Suprapubic skin (tissue), 4 donors: ENCODE data around the gene ZNF446. TPM values are rescaled to one million over a fixed set of nuclear protein-coding genes. Genes with fewer than 3 reads are reported as not detected.
"Not testable (repeated sequence)": the region's sequence is repeated elsewhere in the genome, so short reads cannot be mapped to it uniquely, and the experiment has no call there.

Experiments
- DNase-seq, 2 donors: peaks; one replicate each; pipeline ENCODE4 v3.0.0-alpha.2; 2019; ENCODE audit warnings: low spot score in 2 of 2
- H3K27ac ChIP-seq: fragments of 200-600 bp; sonication (generic); one replicate; pipeline ENCODE4 v1.5.1; 2019
- H3K27me3 ChIP-seq: fragments of 200-600 bp; sonication (generic); one replicate; pipeline ENCODE4 v1.5.1; 2019
- H3K36me3 ChIP-seq: fragments of 200-600 bp; sonication (generic); one replicate; pipeline ENCODE4 v1.5.1; 2019
- H3K4me1 ChIP-seq: fragments of 200-600 bp; sonication (generic); one replicate; pipeline ENCODE4 v1.5.1; 2019
- H3K4me3 ChIP-seq: fragments of 200-600 bp; sonication (generic); one replicate; pipeline ENCODE4 v1.5.1; 2019; ENCODE audit warnings: mild to moderate bottlenecking
- H3K9me3 ChIP-seq: fragments of 200-600 bp; sonication (generic); one replicate; pipeline ENCODE4 v1.5.1; 2019
- CTCF ChIP-seq, 2 donors: fragments of 200-600 bp in 1 of 2; fragments of 450-650 bp in 1 of 2; sonication (generic) in 1 of 2; IDR thresholded peaks; one replicate each; pipeline ENCODE4 v1.5.1; 2016 to 2019; ENCODE audit warnings: antibody characterized with exemption in 2 of 2, mild to moderate bottlenecking in 1 of 2, moderate library complexity in 1 of 2
- EP300 ChIP-seq: sonication (generic); formaldehyde crosslinking; IDR thresholded peaks from one replicate; pipeline ENCODE4 v1.6.1; 2017; ENCODE audit warnings: antibody characterized with exemption
- POLR2A ChIP-seq, 2 donors: fragments of 450-650 bp; IDR thresholded peaks; one replicate each; pipeline ENCODE4 v1.6.1; 2017; ENCODE audit warnings: antibody characterized with exemption in 2 of 2, mild to moderate bottlenecking in 2 of 2, moderate library complexity in 2 of 2
- POLR2AphosphoS5 ChIP-seq, 3 donors: sonication (generic); formaldehyde crosslinking; IDR thresholded peaks; one replicate each; pipeline ENCODE4 v1.6.1; 2017; ENCODE audit warnings: antibody characterized with exemption in 3 of 3
- WGBS: methylation state at CpG from one replicate; pipeline ENCODE4 v1.1.5; 2018; 5-methylcytosine and 5-hydroxymethylcytosine counted together
- total RNA-seq, 4 donors: library from RNA; depleted of rRNA; stranded (reverse); fragments of >200 nt; gene quantifications; one replicate each; pipeline ENCODE4 v1.1.0, GENCODE V29; 2016

ZNF446 gene
- total RNA-seq, 4 donors from 2014 or later, result 19.8 to 38.8 (median 24.0) TPM

GRCh38 chr19:58482372-58482771 is 6.2 kb downstream of the ZNF446 start:
- WGBS, result 91% methylated on average over 5 of the region's 7 CpGs
- Histone ChIP-seq H3K4me3 (no peak overlapping the region), H3K9me3 (no peaks in the 10 kb centered on the region), H3K27me3 (no peaks in the 10 kb centered on the region), H3K27ac (no peak overlapping the region), H3K4me1 (no peaks in the 10 kb centered on the region), H3K36me3 (peaks cover 33% of the 10 kb centered on the region)
- DNase-seq, result no peak
- TF ChIP-seq EP300, result no peak
- no peak for TF ChIP-seq POLR2AphosphoS5 (IDR thresholded peaks at IDR 0.05)
- TF ChIP-seq CTCF (IDR thresholded peaks at IDR 0.05), result no peak
- no peak for TF ChIP-seq POLR2A (IDR thresholded peaks at IDR 0.05)

GRCh38 chr19:58483776-58484175 is 7.6 kb downstream of the ZNF446 start:
- no peak overlapping the region for H3K4me3 ChIP-seq
- no peaks in the 10 kb centered on the region for H3K4me1 ChIP-seq
- TF ChIP-seq POLR2AphosphoS5 (IDR thresholded peaks at IDR 0.05) (no peak), EP300 (no peak), POLR2A (IDR thresholded peaks at IDR 0.05) (no peak), CTCF (IDR thresholded peaks at IDR 0.05) (no peak)
- H3K9me3 ChIP-seq, result no peaks in the 10 kb centered on the region
- peaks cover 29% of the 10 kb centered on the region for H3K36me3 ChIP-seq
- no peaks in the 10 kb centered on the region for H3K27me3 ChIP-seq
- 92% methylated on average over 2 of the region's 2 CpGs for WGBS
- H3K27ac ChIP-seq, result no peak overlapping the region
- DNase-seq, result no peak

- not testable (repeated sequence) for DNase-seq
- WGBS, result 92% methylated on average over 5 of the region's 5 CpGs
Measured at GRCh38 chr19:58484349-58484748, 8.2 kb downstream of the ZNF446 start.

GRCh38 chr19:58491393-58491792 is 15.2 kb downstream of the ZNF446 start:
- H3K4me1 ChIP-seq, result no peaks in the 10 kb centered on the region
- no peaks in the 10 kb centered on the region for H3K27me3 ChIP-seq
- H3K9me3 ChIP-seq, result no peaks in the 10 kb centered on the region
- H3K4me3 ChIP-seq, result no peak overlapping the region
- no peak for DNase-seq
- no peaks in the 10 kb centered on the region for H3K36me3 ChIP-seq
- TF ChIP-seq POLR2A (IDR thresholded peaks at IDR 0.05), result no peak
- no peak for TF ChIP-seq POLR2AphosphoS5 (IDR thresholded peaks at IDR 0.05)
- no peak for TF ChIP-seq EP300
- TF ChIP-seq CTCF (IDR thresholded peaks at IDR 0.05), result no peak
- no peak overlapping the region for H3K27ac ChIP-seq
- WGBS, result 88% methylated on average over 5 of the region's 5 CpGs

More at GRCh38 chr19:58484349-58484748, 8.2 kb downstream of the ZNF446 start:
- peaks cover 25% of the 10 kb centered on the region for H3K36me3 ChIP-seq
- not testable (repeated sequence) for H3K27ac ChIP-seq, H3K4me1 ChIP-seq, H3K4me3 ChIP-seq, H3K9me3 ChIP-seq, H3K27me3 ChIP-seq

GRCh38 chr19:58492265-58492664 is 16.1 kb downstream of the ZNF446 start:
- H3K27ac ChIP-seq, result no peak overlapping the region
- H3K4me3 ChIP-seq, result no peak overlapping the region
- TF ChIP-seq CTCF (IDR thresholded peaks at IDR 0.05), result no peak
- TF ChIP-seq EP300, result no peak
- H3K4me1 ChIP-seq, result peaks cover under 1% of the 10 kb centered on the region
- no peaks in the 10 kb centered on the region for H3K36me3 ChIP-seq
- 91% methylated on average over 14 of the region's 14 CpGs for WGBS
- no peaks in the 10 kb centered on the region for H3K27me3 ChIP-seq
- H3K9me3 ChIP-seq, result no peaks in the 10 kb centered on the region
- DNase-seq, result no peak

GRCh38 chr19:58497634-58498170 is 21.6 kb downstream of the ZNF446 start:
- Histone ChIP-seq H3K36me3 (no peaks in the 10 kb centered on the region), H3K27ac (no peak overlapping the region), H3K9me3 (no peaks in the 10 kb centered on the region), H3K27me3 (no peaks in the 10 kb centered on the region), H3K4me1 (peaks cover 22% of the 10 kb centered on the region), H3K4me3 (no peak overlapping the region)
- whole genome bisulfite sequencing, result 79% methylated on average over 7 of the region's 8 CpGs
- DNase-seq, result no peak
- TF ChIP-seq CTCF (IDR thresholded peaks at IDR 0.05) (no peak), POLR2A (IDR thresholded peaks at IDR 0.05) (no peak), POLR2AphosphoS5 (IDR thresholded peaks at IDR 0.05) (no peak), EP300 (no peak)
